Activated gamma-delta T cell treated with Interleukin-2 at 50 U/mL for 16 hours (primary cell): Measurements from ENCODE around the gene PPP6R2.

Experiments used
- DNase-seq: peaks from one replicate; pipeline ENCODE4 v3.0.0-alpha.2; 2020

PPP6R2 gene

DNA sequence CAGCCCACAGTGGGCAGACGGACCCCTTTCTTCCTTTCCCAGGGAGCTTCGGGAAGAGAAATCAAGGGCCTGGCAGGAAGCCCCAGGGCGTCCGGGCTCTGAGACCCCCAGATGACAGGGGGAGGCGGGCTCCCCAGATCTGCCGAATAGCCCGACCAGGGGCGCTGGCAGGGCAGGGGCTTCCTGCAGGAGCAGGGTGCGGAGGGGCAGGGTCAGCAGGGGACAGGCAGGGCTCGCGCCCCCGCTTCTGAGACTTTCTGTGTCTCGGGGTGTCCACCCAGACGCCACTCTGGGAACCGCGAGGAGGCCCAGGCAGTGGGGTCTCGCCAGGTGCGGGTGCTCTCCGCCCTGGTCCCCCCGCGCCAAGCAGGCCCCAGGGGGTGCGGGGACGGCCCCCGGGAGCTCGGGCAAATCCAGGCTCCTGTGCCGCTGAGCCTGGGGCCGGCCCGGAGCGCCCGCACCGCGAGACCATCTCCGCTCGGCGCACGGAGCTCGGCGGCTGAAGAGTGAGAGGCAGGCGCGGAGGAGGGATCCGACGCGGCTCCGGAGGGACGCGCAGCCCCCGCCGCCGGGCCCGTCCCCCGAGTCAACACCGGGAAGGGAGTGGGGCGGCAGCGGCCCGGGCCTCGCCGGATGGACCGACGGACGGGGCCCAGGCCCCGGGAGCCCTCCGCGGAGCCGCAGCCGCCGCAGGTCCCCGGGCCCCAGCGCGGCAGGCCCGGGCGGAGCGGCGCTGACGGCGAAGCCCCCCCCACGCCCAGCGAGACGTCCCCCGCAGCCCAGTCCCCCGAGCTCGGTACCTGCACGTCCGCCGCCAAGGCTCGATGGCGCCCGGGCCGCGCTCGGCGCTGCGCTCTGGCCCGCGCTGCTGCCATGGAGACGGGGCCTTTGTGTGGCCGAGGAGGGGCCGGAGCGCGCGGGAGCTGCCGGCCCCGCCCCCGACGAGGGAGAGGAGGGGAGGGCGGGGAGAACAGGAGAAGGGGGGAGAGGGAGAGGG is 36.1 kb upstream of the PPP6R2 start, which contains the start of gene PLXNB2:
Gene PLXNB2 (minus strand): TSS at position 894 of the 997 bp plus-strand sequence. CDS start 17,062 bp downstream, outside the sequence.
- DNase-seq, result no peak

DNA sequence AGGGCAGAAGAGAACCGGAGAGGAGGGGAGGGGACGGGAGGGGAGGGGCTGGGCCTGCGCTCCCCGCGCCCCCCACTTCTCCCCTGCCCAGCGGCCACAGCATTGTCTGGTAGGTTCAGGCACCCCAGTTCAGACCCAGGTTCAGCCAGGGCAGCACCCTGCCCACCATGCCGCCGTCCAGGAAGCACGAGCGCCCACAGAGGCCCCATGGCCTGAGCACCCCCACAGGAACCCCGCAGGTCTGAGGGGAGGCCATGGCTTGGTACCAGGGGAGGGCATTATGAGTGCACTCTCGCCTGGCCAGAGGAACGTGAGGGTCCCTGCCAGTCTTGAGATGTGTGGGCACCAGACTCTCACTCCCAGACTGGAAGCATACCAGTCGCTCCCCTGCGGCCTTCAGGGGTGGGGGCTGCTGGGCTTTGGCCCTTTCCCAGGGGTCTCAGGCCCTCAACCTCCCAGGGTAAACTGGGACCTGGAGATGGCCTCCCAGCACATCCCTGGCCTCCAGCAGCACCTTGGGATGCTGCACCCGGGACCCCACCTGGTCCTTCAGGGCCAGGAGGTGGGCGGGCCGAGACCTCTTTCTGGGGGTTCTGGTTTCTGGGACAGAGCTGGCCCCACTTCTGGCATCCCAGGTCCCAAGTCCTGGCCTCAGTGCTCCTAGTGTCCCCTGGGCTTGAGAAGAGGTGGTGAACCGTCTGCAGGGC is 35.1 kb upstream of the PPP6R2 start:
- DNase-seq, result no peak

DNA sequence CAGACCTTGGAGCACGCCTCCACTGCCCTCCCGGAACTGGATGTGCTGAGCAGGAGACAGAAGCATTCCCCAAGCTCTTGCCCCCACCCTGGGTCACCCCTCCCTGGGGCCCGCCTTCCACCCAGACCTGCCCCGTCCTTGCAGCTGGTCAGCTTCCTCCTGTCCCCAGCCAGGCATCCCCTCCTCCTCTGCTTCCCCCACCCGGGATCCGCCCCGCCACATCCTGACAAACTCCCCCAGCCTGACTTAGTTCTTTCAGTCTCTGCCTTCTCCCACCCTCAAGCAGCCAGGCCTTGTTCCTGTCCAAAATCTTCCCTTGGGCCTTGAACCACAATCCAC is 34.6 kb upstream of the PPP6R2 start:
- DNase-seq, result no peak

DNA sequence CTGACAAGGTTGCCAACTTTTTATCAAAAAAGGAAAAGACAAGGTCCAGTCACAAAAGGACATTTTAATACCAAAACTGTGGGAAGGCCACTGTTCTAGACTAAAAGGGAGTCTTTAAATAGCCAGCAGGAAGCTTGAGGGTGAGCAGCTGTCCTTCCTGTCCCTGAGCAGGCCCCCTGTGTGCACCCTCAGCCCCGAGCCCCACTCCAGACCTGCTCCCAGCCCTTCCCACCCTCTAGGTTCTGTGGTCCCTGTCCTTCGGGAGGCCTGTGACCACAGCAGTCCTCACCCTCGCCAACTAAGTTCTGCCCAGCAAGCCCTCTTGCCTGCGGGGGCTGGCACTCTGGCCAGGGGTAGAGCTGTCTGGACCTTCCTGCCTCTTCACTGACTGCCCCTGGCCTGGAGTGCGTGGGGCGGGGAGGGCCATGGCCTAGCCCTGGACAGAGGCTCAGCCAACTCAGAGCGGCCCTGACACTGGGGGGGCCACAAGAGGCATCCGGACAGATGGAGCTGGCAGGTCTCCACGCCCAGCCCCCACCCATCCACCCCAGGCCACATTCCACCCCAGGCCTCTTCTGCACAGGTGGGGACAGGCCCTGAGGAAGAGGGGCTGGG is 34.0 kb upstream of the PPP6R2 start:
- no peak for DNase-seq

DNA sequence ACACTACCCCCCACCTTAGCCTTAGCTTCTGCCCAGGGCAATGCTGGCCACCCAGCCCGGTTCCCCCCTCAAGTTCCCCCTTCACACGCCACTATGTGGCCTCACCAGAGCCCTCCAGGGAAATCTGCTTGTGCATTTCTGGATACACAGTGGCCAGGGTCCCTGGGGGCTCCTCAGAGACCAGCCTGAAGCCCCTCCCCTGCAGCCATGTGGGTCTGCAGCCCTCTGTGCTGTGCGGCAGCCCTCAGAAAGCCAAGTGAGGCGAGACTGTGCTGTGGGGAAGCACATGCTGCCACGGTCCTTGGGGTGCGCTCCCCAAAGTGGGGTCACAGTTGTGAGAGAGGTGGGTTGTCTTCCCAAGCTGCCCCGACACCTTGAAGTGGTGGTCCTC is 33.5 kb upstream of the PPP6R2 start:
- no peak for DNase-seq

DNA sequence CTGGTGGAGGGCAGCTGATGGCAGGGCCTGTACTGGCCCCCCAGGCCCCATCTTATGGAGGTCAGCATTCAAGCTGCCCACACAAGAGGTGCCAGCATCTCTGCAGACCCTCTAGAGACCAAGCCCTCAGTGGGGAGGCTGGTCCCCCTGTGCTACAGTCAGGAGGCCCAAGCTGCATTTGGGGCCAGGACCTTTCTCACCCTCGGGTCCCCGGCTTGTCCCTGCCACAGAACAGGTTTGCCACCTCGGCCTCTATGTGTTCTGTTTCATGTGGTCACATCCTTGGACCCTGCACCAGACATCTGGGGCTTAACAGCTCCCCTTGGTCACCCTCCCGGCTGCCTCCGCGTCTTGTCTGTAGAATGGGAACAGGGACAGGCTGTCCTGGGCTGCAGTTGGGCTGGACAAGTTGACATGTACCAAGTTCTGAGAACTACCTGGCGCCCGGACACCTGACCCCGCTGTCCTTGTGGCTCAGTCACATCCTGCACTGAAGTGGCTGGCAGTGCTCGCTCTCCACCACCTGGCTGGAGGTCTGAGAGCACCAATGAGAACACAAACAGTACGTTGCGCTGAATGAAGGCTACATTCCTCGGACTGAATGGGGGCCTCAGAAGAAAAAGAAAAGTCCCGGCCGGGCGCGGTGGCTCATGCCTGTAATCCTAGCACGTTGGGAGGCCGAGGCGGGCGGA is 33.0 kb upstream of the PPP6R2 start:
- no peak for DNase-seq

DNA sequence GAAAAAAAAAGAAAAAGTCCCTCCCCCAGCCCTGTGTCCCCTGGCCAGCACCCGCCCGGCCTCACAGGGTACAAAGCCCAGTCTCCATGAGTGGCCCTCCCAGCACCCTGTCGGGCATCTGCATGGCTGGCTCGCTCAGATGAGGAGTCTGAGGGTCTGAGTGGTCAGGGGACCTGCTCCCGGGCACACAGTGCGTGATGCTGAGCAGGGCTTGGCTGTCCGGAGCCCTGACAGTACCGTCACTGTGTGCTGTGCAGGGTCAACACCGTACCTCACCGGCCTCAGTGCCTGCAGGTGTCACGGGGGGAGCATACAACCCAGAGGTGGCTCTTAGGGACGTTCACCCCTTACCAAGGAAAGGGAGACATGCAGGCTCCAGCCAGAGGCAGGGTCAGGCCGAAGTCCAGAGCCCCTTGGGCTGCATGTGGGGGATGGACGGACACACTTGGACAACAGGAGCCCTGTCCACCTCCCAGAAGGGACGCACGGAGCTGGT is 32.1 kb upstream of the PPP6R2 start:
- no peak for DNase-seq

DNA sequence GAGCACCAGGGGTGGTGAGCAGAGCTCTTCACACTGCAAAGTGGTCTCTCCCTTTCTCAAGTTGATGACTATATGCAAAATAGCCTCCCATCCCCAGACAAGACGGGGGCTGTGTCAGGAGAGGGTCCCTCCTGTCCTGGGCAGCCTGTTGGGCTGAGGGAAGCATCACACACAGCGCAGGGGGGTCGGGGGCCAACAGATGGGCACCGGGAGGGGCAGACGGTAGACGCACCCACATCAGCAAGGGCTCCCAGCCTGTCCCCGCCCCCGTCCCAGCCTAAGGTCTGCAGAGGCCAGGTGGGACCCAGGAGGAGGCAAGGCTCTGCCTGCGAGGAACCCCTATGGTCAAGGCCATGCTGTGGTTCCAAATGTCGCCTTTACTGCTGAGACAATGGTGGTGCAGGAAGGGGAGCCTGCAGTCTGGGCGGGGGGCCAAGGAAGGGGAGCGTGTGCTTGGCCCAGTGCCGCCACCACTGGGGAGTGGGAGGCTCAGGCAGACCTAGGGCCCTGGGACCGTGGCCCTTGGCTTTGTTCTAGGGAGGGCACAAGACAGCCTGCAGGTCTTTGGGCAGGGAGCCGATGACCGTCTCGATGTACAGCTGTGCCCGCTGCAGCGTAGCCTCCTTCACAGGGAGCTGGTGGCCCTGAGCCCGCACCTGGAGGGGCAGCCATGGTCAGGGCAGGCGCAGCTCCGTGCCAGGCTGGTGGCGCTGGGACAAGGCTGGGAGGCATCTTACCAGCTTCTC is 31.3 kb upstream of the PPP6R2 start:
- no peak for DNase-seq

DNA sequence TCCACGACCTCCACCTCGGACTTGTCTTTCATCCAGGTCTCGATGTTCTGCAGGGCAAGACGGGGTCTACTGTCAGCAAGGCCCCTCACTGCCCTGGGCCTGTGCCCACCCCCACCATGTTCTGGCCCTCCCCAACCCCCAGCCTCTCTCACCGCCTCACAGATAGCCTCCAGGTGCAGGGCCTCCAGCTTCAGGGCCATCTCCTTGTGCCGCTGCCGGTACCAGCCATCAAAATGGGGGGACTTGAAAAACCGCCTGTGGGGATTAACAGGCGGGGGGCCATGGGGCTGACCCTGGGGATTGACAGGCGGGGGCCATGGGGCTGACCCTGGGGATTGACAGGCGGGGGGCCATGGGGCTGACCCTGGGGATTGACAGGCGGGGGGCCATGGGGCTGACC is 30.8 kb upstream of the PPP6R2 start:
- DNase-seq, result no peak

DNA sequence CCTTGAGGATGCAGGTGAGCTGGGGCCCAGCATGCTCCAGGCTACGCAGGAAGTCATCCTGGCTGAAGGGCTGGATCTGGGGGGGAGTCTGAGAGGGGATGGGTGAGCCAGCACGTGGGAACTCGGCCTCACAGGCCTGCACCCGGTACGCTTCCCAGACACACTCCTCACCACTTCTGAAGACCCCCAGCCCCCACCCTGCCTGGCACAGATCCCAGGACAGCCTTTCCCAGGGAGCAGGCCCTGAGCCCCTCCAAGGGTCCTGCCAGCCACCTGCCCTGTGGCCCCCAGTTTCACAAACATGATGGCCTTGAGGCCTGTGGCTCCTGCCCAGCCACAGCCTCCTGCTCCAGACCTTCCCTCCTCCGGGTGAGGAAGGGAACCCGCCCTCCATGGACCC is 30.1 kb upstream of the PPP6R2 start:
- no peak for DNase-seq

DNA sequence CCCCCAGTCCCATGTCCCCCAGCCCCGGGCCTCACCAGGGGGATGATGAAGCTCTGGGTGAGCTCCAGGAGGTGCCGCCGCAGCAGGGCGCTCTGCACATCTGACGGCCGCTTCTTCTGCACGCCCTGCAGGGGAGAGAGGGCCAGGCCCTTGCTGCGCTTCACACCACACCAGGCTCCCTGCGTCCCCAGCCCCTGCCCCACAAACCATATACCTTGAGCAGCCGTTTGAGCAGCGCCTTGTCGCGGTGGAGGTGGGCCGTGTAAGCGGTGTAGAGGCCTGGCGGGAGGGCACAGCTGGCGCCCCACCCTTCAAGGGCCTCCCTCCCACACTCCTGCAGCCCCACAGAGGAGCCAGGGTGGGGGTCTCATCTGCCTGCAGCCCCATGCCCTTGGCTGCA is 29.5 kb upstream of the PPP6R2 start:
- no peak for DNase-seq

DNA sequence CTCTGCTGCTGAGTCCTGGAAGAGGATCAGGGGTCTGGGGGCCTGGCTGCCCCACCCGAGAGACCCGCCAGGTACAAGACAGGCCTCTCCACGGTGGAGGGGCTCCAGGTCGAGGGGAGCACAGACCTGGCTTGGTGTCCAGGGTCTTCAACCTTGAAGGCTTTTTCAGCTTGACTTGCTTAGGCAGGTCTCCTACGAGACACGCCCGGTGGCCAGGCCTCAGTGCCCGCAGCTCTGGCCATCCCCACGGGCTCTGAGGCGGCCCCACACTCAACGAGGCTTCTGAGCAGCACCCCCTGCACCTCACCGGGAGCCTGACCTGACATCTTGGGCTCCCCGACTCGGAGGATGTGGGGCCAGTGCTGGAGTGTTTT is 29.1 kb upstream of the PPP6R2 start:
- DNase-seq, result no peak

DNA sequence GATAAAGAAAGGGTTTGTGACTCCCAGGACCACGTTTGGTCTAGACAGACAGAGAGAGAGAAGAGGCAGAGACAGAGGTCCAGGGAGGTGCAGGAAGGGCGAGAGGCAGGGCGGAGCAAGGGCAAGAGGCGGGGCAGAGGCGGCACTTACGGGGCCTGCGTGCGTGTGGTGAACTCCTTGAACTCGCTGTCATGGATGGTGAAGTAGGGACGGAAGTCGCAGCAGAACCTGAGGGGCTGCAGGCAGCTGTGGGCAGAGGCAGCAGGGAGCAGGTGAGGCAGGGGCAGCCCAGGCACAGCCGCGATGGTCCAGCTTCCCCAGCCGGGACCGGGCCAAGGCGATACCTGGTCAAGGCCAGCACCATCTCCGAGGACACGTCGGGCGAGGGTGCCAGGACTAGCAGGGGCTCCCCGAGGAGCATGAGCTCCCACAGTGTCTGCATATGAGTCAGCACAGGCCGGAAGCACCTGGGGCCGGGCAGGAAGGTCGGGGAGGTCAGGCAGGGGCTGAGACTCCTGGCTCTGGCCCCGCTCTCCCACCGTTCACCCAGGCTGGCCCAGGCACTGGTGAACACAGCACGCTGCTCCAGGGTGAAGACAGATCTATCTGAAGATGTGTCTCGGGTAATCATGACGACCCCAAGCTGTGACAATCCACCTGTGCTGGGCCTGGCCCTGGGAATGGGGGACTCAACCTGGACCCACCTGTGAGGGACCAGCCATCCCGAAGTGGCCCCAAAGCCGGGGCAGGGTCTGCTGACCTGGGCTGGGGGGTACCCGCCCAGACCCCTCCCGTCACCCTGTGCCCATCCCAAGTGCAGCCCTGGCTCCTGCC is 28.5 kb upstream of the PPP6R2 start:
- DNase-seq, result peak; percentile 75

DNA sequence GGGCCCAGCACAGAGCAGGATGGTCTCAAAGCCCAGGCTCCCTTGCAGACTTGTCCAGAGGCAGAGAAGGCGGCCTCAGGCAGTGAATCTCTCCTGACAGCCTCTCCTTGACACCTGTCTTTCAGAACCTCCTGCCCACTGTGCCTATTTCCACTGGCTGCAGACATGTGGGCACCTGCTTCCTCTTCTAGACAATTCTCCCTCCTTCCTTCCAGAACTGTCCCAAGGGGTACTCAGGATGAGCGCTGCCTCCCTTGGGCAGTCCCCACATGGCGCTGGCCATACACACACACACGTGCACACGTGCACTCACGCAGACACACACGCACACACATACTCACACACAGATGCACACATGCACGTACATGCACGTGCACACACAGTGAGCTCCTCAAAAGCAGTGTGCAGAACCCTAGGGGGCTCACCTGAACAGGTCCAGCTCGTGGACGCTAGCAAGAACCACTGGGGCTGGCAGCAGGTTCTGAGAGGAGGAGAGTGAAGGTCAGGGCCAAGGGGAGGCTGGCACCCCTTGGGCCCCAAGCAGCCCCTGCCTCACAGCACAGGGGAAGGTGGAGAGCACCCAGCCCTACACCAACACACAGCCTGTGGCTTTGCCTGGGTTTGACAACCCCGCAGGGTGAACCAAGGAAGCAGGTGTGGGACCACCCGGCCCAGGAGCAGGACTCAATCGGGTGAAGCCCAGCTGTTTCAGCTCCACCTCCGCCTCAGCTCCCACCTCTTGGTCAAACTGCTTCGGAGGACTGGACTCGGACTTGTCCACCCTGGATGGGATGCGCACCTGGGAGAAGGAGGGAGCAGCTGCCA is 27.6 kb upstream of the PPP6R2 start:
- no peak for DNase-seq

DNA sequence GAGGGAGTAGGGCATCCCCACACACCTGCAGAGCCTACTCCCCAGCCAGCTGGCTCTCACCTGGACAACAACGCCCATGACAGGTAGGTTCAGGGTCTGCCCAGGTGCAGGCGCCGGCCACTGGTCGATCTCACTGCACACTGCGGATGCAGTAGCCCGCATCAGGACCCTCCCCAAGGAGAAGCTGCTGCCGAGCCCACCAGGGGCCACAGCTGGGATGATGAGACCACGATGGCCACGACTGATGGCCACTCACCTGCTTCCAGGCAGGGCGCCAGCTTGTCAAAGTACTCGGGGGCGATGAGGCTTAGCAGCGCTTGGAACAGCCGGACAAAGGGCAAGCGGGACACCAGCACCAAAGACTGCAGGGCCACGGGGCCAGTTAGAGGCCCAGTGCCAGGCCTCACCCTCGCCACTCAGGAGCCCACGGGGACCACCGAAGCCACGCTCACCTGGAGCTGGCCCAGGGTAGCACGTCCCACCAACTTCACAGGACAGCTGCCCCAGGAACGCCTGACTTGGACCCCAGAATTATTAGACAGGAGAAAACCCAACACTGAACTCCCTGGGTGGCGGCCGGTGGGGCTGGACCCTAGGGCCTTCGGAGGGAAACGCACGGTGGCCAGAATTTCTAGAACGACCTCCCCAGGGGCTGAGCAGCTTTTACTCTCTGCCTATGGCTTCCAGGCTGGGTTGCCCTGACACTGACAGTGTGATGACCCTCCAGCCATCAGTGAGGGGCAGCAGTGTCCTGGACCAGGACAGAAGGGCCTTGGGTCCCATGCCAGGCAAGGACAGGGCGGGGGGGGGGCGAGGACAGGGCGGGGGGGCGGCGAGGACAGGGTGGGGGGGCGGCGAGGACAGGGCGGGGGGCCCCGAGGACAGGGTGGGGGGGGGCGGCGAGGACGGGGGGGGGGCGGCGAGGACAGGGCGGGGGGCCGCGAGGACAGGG is 26.7 kb upstream of the PPP6R2 start:
- no peak for DNase-seq

DNA sequence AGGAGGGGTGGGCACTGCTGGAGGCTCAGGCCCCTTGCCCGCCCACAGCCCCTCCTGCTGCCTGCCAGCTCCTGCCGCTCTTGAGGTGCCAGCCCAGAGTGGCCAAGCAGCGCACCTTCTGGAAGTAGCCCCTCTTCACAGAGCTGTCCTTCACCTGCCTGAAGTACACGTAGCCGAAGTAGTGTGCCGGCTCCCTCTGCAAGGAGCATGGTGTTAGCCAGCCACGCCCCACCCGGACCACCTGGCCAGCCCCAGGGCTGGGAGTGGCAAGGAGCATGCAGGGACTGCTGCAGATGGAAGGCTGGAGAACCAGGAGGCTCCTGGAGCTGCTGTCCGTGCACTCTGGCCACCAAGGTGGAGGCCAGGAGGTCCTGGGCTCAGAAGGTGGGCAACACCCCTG is 25.9 kb upstream of the PPP6R2 start:
- no peak for DNase-seq

DNA sequence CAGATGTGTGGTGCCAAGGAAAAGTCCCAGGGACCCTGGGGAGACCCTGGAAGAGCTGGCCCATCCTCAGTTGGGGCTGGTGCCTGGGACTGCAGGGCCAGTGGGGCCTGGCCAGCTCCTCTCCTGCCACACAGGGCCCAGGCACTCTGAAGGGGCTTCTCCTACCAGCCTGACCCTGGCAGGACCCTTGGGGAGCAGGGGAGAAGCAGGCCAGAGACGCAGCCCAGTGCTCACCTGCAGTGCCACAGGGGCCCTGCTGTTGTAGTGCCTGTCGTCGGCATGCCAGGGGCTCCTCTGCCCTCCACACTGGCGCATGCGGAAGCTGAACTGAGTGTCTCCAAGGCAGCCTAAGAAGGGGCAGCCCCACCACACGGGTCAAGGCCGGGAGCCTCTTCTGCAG is 25.5 kb upstream of the PPP6R2 start:
- DNase-seq, result no peak

DNA sequence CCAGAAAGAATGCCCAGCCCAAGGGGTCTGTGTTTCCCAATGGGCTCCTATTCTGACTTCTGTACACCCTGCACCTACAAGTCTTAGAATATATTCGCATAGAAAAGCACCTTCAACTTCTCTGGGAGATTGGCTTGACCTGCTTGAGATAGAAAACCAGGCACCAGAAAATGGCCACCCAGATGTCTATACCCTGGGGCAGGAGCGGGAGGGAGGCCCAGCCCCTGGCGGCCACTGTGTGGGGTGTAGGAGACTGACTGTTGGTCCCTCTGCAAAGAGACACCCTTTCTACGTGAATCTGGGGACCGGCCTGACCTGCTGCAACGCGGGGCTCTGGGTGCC is 24.8 kb upstream of the PPP6R2 start:
- DNase-seq, result no peak

DNA sequence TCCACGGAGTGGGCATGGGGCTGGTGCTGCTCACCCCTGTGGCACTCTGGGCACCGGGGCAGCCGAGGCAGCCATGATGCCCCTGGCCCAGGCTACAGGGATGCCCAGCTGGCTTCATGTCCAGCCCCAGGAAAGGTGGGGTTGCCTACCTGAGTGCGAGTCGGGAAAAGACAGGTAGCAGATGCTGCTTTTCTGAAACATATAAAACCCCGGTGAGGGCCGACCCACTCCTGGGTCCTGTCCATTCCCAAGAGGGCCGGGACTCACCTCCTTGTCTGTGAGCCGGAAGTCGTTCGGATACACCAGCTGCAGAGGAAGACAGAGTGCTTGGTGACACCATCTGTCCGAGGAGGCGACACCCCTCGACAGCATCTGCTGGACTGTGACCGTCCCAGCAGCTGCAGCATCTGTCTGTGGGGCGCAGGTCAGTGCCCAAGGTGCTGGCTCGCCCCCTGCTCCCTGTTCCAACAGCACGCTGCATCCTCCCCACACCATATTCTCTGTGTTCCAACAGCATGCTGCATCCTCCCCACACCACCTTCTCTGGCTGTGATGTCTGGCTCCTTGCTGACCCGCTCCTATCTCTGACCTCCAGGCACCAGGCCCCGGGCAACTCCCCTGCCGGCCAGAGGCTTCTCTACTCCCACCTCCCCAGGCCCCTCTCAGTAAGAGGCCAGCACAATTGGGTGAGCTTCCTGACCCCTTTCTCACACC is 24.3 kb upstream of the PPP6R2 start:
- DNase-seq, result no peak
